Measurements from ENCODE around the gene BTBD8. TPM values are rescaled to one million over a fixed set of nuclear protein-coding genes. Genes with fewer than 3 reads are reported as not detected.

BTBD8 gene
- total RNA-seq, 1 donor from 2014 or later, result 0.51 TPM

DNA sequence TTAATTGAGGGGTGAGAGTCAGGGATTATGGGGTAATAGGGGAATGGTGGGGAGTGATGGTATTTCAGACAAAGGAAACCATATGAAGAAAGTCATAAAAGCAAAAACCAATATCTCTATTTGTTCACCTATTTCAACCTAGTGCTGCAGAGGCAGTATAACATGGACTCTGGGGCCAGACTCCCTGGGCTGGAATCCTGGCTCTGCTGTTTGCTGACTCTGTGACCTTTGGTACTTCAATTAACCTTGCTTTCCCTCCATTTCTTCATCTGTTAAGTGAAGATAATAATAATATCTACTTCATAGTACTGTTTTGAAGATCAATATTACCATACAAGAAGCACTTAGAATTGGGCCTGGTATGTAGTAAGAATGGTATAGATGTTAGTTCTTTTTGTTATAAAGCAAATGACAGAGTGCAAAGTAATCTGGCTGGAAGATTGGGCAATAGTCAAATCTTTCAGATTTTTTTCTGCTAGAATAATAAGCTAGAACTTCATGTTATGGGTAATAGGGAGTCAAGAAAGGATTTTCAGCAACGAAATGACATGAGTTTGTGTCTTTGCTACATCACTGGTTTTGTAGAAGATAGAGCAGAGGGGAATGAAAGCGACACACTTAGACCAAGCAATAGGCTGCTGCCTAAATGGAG lies 41.3 kb upstream of the BTBD8 start:
- H3K9me3 Mint-ChIP-seq, result no peaks in the 10 kb centered on the region
- DNase-seq, result no peak
- no peak overlapping the region for H3K4me3 Mint-ChIP-seq
- no peaks in the 10 kb centered on the region for H3K36me3 Mint-ChIP-seq (ENCODE audit: low read depth)
- no peak for ATAC-seq (ENCODE audit: low read depth)
- intact Hi-C loops (cut with micrococcal nuclease), result no loop called here
- H3K27ac Mint-ChIP-seq, result no peak overlapping the region
- no peaks in the 10 kb centered on the region for H3K4me1 Mint-ChIP-seq
- ChIA-PET CTCF (interaction anchor here (0.6 kb wide), 1 partner anchor 11 kb away, joined by 3 read pairs; no protein-coding TSS in a partner anchor), POLR2A (no interaction called here)
- TF ChIP-seq CTCF (IDR thresholded peaks at IDR 0.05), result no peak
- H3K27me3 Mint-ChIP-seq, result peaks cover 9% of the 10 kb centered on the region

DNA sequence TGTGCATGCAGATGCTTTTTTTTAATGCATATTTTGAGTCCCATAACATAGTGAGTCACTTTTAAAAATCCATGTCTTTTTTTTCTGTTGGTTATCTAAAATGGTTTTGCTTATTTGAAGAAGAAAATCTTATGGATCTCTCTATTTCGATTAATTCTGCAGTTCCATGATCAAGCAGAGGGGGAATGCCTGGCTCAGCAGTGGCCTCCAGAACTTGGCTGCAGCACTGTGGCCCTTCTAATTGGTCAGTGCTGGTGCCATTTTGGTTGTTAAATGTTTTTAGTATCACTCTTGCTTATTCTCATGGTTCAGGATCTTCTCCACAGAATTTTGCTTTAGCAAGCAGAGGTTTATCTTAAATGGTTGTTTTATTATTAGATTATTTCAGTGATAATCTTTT lies 39.2 kb upstream of the BTBD8 start:
- ATAC-seq (ENCODE audit: low read depth) (no peak), DNase-seq (no peak)
- Mint-ChIP-seq H3K27ac (no peak overlapping the region), H3K4me1 (no peaks in the 10 kb centered on the region), H3K36me3 (ENCODE audit: low read depth) (no peaks in the 10 kb centered on the region), H3K4me3 (no peak overlapping the region), H3K9me3 (no peaks in the 10 kb centered on the region), H3K27me3 (peaks cover 5% of the 10 kb centered on the region)
- ChIA-PET POLR2A (no interaction called here), CTCF (no interaction called here)
- intact Hi-C loops (cut with micrococcal nuclease), result no loop called here
- TF ChIP-seq CTCF (IDR thresholded peaks at IDR 0.05), result no peak

- DNase-seq (no peak), ATAC-seq (ENCODE audit: low read depth) (no peak)
- CTCF ChIA-PET, result no interaction called here
- intact Hi-C loops (cut with micrococcal nuclease), result no loop called here
- no peak overlapping the region for H3K4me3 Mint-ChIP-seq
- TF ChIP-seq CTCF (IDR thresholded peaks at IDR 0.05), result no peak
- H3K36me3 Mint-ChIP-seq (ENCODE audit: low read depth), result no peaks in the 10 kb centered on the region
- POLR2A ChIA-PET, result no interaction called here
- H3K9me3 Mint-ChIP-seq, result no peaks in the 10 kb centered on the region
- no peaks in the 10 kb centered on the region for H3K4me1 Mint-ChIP-seq
- H3K27me3 Mint-ChIP-seq, result peaks cover 4% of the 10 kb centered on the region
- no peak overlapping the region for H3K27ac Mint-ChIP-seq
Measured at GRCh38 chr1:92043621-92044020, 36.5 kb upstream of the BTBD8 start.

- DNase-seq, result no peak
- no peak for TF ChIP-seq CTCF (IDR thresholded peaks at IDR 0.05)
- CTCF ChIA-PET, result no interaction called here
- Mint-ChIP-seq H3K4me1 (no peaks in the 10 kb centered on the region), H3K36me3 (ENCODE audit: low read depth) (no peaks in the 10 kb centered on the region), H3K27me3 (peaks cover 4% of the 10 kb centered on the region), H3K9me3 (no peaks in the 10 kb centered on the region), H3K27ac (no peak overlapping the region), H3K4me3 (no peak overlapping the region)
- intact Hi-C loops (cut with micrococcal nuclease), result no loop called here
- ATAC-seq (ENCODE audit: low read depth), result no peak
- POLR2A ChIA-PET, result no interaction called here
Measured at GRCh38 chr1:92045766-92046495, 34.2 kb upstream of the BTBD8 start.

DNA sequence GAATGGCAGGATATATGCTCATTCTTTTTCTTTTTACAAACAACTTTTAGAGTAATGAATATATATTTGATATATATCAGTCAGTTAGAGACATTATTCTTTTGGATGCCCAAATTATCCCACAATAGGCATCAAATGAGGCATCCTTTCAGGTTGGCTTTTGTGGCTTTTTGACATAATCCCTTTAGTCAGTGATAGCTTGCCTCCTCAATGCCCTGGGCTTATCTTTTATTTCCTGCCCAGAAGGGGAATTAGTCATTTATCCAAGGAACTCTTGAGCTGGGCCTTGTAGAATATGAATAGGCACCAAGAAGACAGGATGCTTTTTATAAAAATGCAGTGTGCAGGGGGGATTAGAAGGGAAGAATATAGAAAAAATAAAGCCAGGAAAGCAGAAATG lies 28.2 kb upstream of the BTBD8 start:
- CTCF ChIA-PET, result no interaction called here
- no peak overlapping the region for H3K4me3 Mint-ChIP-seq
- no peak for TF ChIP-seq CTCF (IDR thresholded peaks at IDR 0.05)
- no peak overlapping the region for H3K27ac Mint-ChIP-seq
- POLR2A ChIA-PET, result no interaction called here
- DNase-seq, result no peak
- no peak for ATAC-seq (ENCODE audit: low read depth)
- H3K27me3 Mint-ChIP-seq, result peaks cover 2% of the 10 kb centered on the region
- no peaks in the 10 kb centered on the region for H3K9me3 Mint-ChIP-seq
- intact Hi-C loops (cut with micrococcal nuclease), result no loop called here
- H3K36me3 Mint-ChIP-seq (ENCODE audit: low read depth), result no peaks in the 10 kb centered on the region
- no peaks in the 10 kb centered on the region for H3K4me1 Mint-ChIP-seq
